Activated T-cell treated with anti-CD3 and anti-CD28 coated beads for 24 hours (primary cell): Measurements from ENCODE around the gene AFAP1.
A peak's percentile ranks its signal among the peaks of the same experiment; 100 is the strongest.

Source experiments
- DNase-seq: peaks from one replicate; pipeline ENCODE4 v3.0.0-alpha.2; 2020; ENCODE audit warnings: low read depth

The AFAP1 gene

DNA sequence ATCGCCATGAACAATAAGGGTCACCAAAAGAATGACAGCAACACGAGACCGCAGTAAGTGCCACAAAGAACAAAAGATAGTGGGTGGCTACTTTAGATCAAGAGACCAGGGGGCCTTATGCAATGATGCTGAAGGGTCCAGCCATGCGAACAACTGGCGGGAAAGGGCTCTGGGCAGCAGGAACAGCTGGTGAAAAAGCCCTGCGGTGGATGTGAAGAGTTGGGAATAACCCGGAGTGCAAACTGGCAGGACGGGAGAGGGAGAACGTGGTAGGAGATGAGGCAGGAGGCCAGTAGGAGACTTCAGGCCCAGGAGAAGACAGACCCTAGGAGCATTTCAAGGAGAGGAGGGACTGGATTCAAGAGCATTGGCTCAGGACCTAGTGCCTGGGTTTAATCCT is 120.2 kb downstream of the AFAP1 start:
- DNase-seq, result no peak

DNA sequence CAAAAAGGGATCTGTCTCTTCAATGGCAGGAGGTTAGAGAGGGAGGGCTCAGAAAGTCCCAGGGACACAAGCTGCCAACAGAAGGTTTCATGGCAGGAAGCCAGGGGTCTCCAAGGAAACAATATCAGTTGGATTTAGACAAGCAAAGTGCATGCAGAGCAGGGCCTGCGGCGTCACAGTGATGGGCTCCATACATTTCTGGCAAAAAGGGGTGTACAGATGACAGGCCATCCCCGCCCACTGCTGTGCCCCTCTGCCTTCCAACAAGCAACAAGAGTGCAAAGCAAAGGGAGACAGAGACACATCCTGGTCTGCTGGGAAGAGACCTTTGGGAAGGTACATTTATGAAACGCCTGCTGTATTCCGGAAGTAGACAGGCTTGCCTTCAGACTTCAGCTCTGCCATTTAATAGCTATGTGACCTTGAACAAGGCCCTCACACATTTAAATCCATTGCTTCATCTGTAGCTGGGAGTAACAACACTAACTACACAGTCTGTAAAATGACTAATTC is 121.2 kb downstream of the AFAP1 start:
- no peak for DNase-seq

DNA sequence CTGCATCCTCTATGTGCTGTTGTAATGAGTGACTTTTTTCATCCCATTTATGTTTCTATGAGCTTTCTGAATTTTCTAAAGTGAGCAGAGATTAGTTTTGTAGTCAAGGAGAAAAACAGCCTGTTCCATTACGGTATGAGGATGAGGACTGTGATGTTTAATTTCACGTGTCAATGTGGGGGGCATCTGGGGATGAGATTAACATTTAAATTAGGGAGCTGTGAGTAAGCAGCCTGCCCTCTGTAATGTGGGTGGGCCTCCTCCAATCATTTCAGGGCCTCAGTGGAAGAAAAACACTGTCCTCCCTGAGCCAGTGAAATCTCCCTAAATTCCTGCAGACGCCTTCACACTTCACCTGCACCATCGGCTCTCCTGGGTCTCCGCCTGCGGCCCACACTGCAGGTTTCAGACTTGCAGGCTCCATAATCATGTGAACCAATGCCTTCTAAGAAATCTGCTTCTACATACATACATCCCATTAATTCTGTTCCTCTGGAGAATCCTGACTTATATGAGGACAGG is 121.7 kb downstream of the AFAP1 start:
- no peak for DNase-seq

DNA sequence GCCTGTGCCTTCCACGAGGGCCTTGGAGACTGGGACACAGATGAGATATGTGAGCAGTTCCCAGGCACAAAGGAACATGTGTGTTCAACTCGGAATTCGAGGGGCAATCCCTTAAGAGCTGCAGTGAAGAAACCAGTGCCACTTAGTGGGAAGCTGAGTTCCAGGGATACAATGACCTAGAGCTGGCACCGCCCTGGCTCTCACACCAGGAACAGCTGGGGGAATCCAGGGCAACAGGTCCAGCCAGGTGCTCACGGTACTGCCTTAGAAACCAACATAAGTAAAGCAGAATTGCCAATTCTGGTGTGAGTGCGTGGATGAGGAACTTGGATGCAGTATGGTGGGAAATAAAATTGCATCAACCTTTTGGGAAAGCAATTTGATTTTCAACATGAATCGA is 122.9 kb downstream of the AFAP1 start:
- DNase-seq, result no peak

DNA sequence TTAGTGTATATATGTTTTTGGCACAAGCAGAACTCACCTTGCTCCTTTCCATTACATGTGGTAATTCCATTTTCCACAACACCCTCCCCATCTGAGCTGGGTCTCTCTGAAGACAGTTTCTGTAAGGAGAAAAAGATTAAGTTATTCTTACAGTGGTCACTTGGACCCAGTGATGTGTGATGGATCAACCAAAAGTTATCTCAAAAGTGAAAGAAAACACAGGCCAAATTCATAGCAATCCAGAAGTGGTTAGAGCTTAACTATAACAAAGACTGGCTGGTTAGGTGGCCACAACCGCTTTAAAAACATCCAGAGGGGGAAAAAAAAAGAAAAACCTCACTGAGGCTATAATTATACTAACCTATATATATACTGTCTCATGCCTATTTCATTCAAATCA is 123.7 kb downstream of the AFAP1 start:
- DNase-seq, result no peak

DNA sequence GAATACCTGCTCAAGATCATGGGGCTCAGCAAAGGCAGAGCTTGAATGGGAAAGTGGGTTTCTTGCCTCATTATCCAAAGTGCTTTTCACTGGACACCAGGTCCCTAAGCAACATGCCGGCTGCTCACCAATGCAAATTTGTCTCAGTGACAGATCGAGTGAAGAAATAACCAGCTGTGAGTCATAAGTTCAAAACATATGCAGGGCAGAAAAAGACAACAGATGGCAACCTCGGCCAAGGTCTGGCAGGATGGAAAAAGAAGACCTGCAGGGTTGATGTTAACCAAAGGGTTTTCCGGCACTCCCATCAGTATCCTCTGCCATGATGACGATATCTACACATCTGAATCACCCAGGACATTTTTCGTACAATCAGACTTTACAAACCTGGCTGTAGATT is 124.1 kb downstream of the AFAP1 start:
- no peak for DNase-seq

DNA sequence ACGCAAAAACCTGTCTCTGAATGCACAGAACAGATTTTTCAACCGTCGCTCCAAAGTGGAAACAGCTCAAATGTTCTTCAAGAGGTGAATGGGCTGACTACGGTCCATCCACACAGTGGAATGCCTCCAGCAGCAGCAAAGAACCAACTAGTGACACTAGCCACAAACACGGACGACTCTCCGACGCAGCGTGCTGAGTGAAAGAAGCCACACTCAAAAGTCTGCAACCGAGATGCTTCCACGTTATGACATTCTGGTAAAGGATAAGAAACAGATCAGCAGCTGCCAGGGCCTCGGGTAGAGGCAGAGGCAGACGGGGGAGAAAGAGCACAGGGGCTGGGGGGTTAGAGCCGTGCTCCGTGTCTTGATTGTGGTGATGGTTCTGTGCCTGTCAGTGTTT is 125.2 kb downstream of the AFAP1 start:
- no peak for DNase-seq

DNA sequence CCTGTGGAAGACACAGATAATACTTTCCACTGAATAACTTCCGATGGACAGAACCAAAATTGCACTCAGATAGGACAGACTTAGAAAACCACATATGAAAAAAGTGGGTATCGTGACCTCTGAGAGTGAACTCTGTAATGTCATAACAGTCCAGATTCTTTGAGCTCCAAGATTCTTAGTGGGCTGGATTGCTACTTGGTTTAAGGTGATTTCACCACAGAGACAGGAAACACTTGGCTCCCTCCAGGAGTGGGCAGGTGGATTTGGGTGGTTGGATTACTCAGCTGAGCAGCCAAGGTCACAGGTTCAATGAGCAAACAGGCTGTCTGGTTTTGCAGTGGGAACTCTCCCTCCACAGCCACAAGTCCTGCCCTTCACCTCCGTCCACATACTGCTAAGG is 126.0 kb downstream of the AFAP1 start:
- no peak for DNase-seq

DNA sequence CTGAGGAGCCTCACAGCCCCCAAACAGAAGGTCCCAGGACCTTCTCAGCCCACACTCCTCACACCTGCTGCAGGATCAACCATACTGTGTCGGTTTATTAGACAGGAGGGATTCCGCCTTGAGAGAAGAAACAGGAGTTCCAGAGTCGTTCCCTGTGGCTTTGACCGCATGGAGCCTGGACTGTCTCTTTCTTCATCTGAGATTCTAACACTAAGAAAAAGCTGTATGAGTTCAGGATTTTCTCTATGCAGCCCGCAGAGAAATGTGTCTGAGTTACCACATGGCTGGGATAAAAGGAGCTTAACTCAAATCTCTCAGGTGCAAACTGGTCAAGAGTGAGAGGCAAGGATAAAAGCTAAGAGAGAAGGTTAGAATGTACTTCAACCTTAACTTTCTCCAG is 126.7 kb downstream of the AFAP1 start:
- DNase-seq, result no peak

DNA sequence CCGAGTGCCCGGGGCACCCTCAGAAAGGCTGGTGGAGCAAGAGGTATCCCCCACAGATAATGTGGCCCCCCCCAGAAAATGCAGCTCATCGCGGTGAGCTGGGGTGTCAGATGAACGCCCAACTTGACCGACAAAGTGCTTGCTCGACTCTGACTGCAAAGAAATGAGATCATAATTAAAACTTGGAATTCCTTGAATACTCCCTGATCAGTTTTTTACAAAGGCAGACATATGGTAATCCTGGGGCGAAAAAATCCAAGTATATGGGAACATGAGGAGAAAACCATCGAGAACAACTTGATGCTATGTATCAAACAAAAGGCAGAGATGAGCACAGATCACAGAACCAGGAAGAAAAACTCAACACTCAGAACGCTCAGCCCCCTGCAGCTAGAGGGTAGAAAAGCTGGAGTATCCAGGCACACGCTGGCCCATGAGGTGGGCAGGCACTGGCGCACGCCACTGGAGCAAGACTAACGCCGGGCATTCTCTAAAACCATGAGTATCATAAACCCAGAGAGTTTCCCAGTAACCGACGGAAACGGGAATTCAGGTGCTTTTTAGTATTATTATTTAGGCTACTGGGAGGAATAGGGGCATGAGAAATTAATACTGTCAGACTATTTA is 127.3 kb downstream of the AFAP1 start:
- no peak for DNase-seq

DNA sequence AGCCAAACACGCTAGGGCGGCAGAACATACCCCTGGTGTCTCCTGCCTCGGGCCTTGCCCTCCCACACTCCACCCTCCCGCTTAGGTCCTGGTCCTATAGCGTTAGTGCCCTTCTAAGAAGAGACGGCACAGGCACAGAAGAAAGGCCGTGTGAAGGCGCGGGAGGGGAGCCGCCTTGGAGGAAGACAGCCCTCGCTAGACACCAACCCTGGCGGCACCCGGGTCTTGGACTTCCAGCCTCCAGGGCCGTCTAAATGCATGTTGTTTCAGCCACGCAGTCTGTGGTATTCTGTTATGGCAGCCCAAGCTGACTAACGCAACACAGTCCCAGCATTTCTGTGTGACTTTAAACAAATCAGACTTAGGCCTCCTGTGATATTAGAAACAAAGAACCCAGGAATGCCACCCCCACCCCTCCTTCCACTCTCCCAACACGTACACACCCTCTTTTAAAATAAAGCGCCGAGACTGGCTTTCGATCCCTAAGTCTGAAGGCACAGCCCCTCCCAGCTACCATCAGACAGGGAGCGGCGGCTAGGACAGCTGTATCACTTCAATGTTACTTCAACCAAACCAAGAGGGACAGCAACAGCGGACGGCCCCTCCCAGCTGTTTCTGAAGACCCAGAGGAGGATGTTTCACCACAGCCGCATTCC is 128.0 kb downstream of the AFAP1 start:
- no peak for DNase-seq

DNA sequence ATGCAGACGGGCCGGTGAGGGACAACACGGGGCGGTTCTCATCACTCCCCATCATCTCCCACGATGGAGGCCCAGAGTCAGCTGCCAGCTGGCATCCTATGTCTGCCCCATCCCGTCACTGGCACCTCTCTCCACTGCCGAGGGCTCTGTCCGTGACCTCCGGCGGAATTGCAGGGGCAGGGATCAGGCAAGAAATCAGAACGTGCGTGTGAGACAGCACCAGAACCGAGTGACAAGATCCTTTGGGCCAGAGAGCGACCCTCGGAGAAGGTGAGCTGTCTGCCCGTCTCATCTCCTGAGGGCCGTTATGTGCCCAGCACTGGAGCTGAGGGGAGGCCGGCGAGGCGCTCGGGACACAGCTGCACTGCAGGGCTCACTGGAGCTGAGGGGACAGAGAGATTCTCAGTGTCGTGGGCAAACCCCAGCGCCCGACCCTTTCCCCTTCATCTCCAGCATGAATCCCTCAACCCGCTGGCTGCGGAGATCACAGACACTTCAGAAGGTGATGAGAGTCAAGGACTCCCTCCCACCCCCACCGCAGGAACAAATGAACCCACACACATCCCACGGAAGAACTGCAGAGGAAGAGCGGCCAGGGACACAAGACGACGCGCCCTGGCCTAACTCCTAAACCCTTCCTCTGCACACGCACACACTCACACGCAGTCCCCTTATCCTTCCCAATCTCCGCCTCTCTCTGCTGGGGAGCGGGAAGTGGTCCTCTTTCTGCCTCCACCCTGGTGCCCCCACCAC is 128.7 kb downstream of the AFAP1 start:
- no peak for DNase-seq

DNA sequence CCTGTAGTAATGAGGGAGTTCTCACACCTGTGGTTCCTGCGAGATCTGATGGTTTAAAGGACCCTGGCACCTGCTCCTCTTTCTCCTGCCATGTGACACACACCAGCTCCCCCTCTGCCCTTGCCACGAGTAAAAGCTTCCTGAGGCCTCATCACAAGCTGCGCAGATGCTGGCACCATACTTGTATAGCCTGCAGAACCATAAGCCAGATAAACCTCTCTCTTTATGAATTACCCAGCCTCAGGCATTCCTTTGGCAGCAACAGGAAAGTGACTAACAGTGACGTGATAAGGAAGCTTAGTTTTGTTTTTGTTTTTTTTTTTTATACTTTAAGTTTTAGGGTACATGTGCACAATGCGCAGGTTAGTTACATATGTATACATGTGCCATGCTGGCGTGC is 130.9 kb downstream of the AFAP1 start:
- DNase-seq, result no peak

DNA sequence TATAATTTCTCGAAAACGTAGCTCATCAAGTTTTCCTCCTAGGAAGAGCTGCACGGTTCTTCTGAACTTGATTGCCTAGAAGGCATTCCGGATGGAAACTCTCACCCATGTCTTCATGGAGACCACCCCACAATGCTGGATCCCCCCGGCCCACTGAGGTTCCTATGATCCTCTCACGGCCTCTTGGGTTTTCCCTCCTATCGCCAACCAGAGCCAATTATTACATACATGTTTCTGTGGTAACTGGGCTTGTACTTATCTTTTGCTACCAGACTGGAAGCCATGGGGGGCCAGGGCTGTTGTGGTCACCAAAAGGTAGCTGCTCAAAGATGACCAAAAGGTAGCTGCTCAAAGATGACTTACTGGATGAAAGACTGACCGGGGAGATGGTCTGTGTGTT is 131.5 kb downstream of the AFAP1 start:
- no peak for DNase-seq

DNA sequence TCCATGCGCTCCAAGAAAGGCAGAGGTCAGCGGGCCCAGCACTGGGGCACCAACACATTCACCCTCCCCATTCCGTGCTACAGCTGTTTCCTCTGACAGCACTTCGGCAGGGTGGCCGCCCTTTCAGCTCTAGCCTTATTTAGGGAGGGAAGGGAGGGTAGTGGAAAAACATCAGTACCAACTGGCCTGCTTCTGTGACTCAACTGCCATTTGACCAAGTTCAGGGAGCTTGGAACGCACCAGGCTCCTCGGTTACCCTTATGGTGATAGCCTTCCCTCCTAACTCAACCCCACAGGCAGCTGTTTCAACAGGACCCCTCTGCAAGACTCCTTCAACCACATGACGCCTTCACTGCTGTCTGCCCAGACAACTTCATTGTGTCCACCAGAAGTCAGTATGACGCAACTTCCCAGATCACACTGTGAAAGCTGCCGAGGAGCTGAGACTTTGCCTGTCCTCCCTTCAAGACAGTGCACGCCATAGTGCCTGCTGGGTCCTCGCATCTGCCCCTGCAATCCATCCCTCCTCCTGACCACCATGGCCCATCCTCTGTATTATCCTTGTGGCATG is 132.2 kb downstream of the AFAP1 start:
- no peak for DNase-seq

DNA sequence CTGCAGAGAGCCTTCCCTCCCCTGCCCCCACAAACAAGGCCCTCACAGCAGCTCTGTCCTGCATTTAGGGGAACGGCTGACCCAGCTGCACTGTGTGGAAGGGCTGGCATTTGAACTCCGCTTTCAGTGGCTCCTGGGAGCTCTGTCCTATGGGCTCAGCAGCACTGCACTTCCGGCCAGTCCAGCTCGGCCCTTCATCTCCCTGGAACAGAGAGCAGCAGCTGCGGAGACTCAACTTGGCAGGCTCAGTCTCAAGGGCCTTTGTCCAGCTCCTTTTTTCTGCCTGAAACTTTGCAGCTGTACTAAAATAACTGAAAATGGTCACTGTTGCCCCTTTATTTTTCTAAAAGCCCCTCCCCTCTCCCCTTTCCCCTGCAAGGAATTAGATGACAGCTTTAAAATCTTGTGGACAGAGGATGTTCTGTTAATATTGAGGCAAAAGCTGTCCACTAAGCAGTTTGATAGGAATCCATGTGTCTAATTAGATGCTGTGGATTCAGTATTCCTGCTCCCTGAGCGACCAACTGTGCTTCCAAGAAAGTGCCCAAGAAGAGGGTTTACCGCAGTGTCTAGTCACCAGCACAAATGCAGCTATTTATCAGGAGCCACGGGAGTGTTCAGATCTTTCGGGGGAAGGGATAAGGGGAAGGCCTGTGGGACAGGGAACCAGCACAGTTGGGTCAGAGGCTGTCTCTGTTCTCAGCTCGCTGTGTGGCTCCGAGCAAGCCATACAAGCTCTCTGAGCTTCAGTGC is 133.1 kb downstream of the AFAP1 start:
- no peak for DNase-seq

DNA sequence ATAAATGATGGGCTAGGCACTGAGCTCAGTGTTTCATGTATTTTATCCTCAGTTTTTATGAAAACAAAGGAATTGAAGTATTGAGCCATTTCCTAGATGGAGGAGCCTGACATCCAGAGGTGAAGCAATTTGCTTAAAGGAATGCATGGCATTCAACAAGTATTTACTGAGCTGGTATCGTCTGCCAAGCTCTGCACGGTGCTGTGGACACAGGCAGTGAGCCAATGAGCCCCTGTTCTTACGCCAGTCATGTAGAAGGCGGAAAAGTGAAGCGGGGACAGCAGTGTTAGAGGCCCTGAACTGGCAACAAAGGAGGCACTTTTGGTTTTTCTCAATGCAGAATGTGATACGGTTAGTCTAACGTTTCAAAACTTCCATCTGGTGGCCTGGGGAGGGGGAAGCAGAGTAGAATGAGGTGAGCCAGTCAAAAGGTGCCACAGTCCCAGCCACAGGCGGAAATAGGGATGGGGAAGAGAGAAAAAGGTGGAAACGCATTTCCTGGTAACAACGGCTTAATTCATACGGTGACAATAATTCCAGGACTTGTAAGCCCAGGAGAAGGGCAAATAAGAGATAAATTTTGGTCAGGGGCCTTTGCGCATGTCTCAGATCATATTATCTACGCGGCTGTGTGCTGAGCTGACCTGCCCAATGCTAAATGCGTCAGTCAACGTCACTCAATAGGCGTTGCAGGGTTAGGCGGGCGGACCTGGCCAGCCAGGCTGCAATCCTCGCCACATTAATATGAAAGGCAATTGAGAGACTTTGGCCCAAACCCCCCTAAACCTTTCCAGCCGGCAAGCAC is 133.9 kb downstream of the AFAP1 start:
- DNase-seq, result no peak

DNA sequence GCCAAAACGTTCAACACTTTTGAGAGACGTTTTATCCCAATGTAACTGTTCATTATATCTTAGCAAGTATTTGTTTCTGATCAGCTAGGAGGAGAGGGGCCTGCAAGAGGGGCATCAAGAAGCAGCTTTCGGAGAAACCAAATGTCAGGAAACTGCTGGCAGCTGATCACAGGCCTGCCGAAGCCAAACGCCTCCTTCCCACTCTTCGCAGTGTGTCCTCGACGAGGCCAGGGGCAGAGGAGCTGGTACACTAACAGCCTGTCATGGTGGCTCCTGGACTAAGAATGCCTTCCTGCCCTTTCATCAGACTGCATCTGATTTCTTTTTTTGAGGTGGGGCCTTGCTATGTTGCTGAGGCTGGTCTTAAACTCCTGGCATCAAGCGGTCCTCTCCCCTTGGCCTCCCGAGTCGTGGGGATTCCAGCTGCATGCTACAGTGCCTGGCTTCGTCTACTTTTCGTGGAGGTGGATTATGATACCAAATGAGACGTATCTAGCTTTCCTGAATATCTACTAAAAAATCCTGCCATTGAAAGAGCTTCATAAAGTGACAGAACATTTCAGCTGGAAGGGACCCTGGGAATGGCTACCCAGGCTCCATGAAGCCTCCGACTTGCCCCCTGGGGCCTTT is 134.8 kb downstream of the AFAP1 start:
- no peak for DNase-seq

DNA sequence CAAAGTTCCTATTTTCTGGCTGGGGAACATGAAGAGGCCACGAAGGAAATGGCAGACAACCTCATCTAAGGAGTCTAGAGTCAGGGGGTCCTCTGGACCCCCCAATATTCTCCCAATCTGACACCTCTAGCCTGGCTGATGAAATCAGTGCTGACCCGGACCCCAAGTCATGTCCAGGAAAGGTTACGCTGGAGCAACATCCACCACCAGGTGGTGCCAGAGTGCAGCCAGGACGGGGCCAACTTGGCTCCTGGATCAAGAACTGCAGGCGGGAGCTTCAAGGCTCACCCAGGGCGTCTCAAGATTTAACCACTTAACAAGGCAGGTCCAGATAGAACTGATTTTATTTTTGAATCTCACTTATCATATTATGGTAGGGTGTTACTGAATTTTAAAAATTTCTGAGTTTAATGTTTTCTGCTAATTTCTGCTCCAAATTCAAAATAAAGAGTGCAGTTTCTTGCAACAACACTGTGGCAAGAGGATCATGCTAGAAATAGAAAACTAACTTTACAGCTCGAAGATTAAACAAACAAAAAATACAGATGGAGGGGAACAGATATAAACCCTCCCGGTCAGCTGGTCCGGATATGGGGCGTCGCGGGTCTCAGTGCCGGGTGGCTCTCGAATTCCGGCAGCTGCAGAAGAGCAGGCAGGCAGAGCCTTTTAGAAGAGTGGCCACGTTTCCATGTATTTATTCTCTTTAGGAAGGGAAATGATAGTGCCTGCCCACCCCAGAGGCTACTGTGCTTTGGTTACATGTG is 135.5 kb downstream of the AFAP1 start:
- peak; percentile 79 for DNase-seq

DNA sequence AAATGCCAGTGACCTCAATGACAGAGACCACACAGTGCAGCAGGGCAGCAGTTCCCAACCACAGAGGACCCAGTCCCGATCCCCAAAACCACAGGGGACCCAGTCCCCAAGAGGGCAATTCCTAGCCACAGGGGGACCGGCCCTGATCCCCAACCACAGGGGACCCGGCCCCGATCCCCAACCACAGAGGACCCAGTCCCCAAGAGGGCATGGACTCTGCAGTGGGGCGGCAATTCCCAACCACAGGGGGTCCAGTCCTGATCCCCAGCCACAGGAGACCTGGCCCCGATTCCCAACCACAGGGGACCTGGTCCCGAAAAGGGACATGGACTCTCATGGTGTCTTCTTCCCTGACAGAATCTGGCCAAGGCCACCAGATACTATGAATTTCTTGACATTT is 136.3 kb downstream of the AFAP1 start:
- no peak for DNase-seq
